ENCODE data around the gene TINAG. TPM values are rescaled to one million over a fixed set of nuclear protein-coding genes. Genes with fewer than 3 reads are reported as not detected.

TINAG gene
- not detected for total RNA-seq

- no peak for DNase-seq (ENCODE audit: low spot score in 2 of 2)
- TF ChIP-seq CTCF (IDR thresholded peaks at IDR 0.05) (no peak), POLR2A (IDR thresholded peaks at IDR 0.05) (no peak)
- no peak within 1 kb of the TSS for H3K4me3 ChIP-seq (ENCODE audit: low read depth, poor library complexity, severe bottlenecking)
- WGBS, 2 donors, result 85 to 86% methylated on average over 10 of the region's 10 CpGs
- intact Hi-C loops (cut with DNase I; ENCODE audit: low total_unique reads), result no loop called here
Observed at GRCh38 chr6:54308289-54308985, at the start of gene TINAG. Gene TINAG (plus strand): TSS chr6:54308441. CDS start chr6:54308551, 110 bp downstream.

GRCh38 chr6:54260025-54260424 lies 48.2 kb upstream of the TINAG start:
- TF ChIP-seq CTCF (IDR thresholded peaks at IDR 0.05) (no peak), POLR2A (IDR thresholded peaks at IDR 0.05) (no peak)
- no peak for DNase-seq (ENCODE audit: low spot score in 2 of 2)
- no peak overlapping the region for H3K4me3 ChIP-seq (ENCODE audit: low read depth, poor library complexity, severe bottlenecking)
- intact Hi-C loops (cut with DNase I; ENCODE audit: low total_unique reads), result no loop called here

GRCh38 chr6:54262499-54262898 lies 45.7 kb upstream of the TINAG start:
- TF ChIP-seq CTCF (IDR thresholded peaks at IDR 0.05) (no peak), POLR2A (IDR thresholded peaks at IDR 0.05) (no peak)
- 69 to 76% methylated on average over 1 of the region's 1 CpG for WGBS, 2 donors
- intact Hi-C loops (cut with DNase I; ENCODE audit: low total_unique reads), result no loop called here
- no peak for DNase-seq (ENCODE audit: low spot score in 2 of 2)
- no peak overlapping the region for H3K4me3 ChIP-seq (ENCODE audit: low read depth, poor library complexity, severe bottlenecking)

- intact Hi-C loops (cut with DNase I; ENCODE audit: low total_unique reads), result no loop called here
- 56 to 58% methylated on average over 2 of the region's 2 CpGs for WGBS, 2 donors
- TF ChIP-seq CTCF (IDR thresholded peaks at IDR 0.05) (no peak), POLR2A (IDR thresholded peaks at IDR 0.05) (no peak)
- H3K4me3 ChIP-seq (ENCODE audit: low read depth, poor library complexity, severe bottlenecking), result no peak overlapping the region
- DNase-seq (ENCODE audit: low spot score in 2 of 2), result no peak
Observed at GRCh38 chr6:54262971-54263370, 45.3 kb upstream of the TINAG start.

- no peak for DNase-seq (ENCODE audit: low spot score in 2 of 2)
- no peak overlapping the region for H3K4me3 ChIP-seq (ENCODE audit: low read depth, poor library complexity, severe bottlenecking)
- intact Hi-C loops (cut with DNase I; ENCODE audit: low total_unique reads), result no loop called here
- no peak for TF ChIP-seq POLR2A (IDR thresholded peaks at IDR 0.05)
- TF ChIP-seq CTCF (IDR thresholded peaks at IDR 0.05), result no peak
- WGBS, 2 donors, result 96 to 99% methylated on average over 4 of the region's 4 CpGs
Observed at GRCh38 chr6:54264581-54265272, 43.5 kb upstream of the TINAG start.

Data from lower leg skin (tissue), 4 donors.